Thyroid gland (tissue), 4 donors: Measurements from ENCODE around the gene RYR3. TPM values are rescaled to one million over a fixed set of nuclear protein-coding genes. Genes with fewer than 3 reads are reported as not detected.

ENCODE experiments used
- DNase-seq, 2 donors: peaks; one replicate each; pipeline ENCODE4 v3.0.0-alpha.2; 2019
- H3K27ac ChIP-seq, 3 donors: fragments of 200-600 bp; sonication (generic); 1 replicate in 2 of 3; 2 replicates in 1 of 3; pipeline ENCODE4 v1.5.1; 2016 to 2019; ENCODE audit warnings: mild to moderate bottlenecking in 1 of 3, moderate library complexity in 1 of 3
- H3K27me3 ChIP-seq: fragments of 200-600 bp; sonication (generic); one replicate; pipeline ENCODE4 v1.5.1; 2019
- H3K36me3 ChIP-seq, 2 donors: fragments of 200-600 bp; sonication (generic); one replicate each; pipeline ENCODE4 v1.5.1; 2016 to 2019
- H3K4me1 ChIP-seq, 2 donors: fragments of 200-600 bp; sonication (generic); one replicate each; pipeline ENCODE4 v1.5.1; 2017 to 2019
- H3K4me3 ChIP-seq, 3 donors: fragments of 200-600 bp; sonication (generic); replicated peaks in 1 of 3; 1 replicate in 2 of 3; 2 replicates in 1 of 3; pipeline ENCODE4 v1.5.1; 2016; ENCODE audit warnings: mild to moderate bottlenecking in 1 of 3
- H3K9me3 ChIP-seq: fragments of 200-600 bp; sonication (generic); one replicate; pipeline ENCODE4 v1.5.1; 2017
- CTCF ChIP-seq, 6 experiments: fragments of 200-600 bp in 3 of 6; fragments of 450-650 bp in 3 of 6; sonication (generic) in 3 of 6; IDR thresholded peaks; one replicate each; pipeline ENCODE4 v1.5.1; 2016 to 2019; ENCODE audit warnings: antibody characterized with exemption in 6 of 6, mild to moderate bottlenecking in 2 of 6, inconsistent platforms in 1 of 6, moderate library complexity in 1 of 6
- POLR2A ChIP-seq, 2 donors: fragments of 450-650 bp; IDR thresholded peaks; one replicate each; pipeline ENCODE4 v1.6.1; 2017; ENCODE audit warnings: antibody characterized with exemption in 2 of 2, mild to moderate bottlenecking in 2 of 2, moderate library complexity in 1 of 2
- WGBS, 2 donors: methylation state at CpG; one replicate each; pipeline ENCODE4 v1.1.5; 2017; 5-methylcytosine and 5-hydroxymethylcytosine counted together
- intact Hi-C: fragments of 100-400 bp; cut with DNase I; formaldehyde crosslinking; loops from one replicate; pipeline ENCODE4 v1.15.1; 2023
- total RNA-seq, 4 donors: library from RNA; depleted of rRNA; stranded (reverse); fragments of >200 nt; gene quantifications; one replicate each; pipeline ENCODE4 v1.2.3, GENCODE V29; 2016

The RYR3 gene
- total RNA-seq, 4 donors from 2014 or later: 0.27 to 4.2 (median 0.34) TPM

- Histone ChIP-seq H3K27ac (no peak overlapping the region), H3K4me3 (no peak overlapping the region), H3K36me3 (no peaks in the 10 kb centered on the region), H3K27me3 (no peaks in the 10 kb centered on the region), H3K4me1 (no peaks in the 10 kb centered on the region), H3K9me3 (no peaks in the 10 kb centered on the region)
- TF ChIP-seq POLR2A (IDR thresholded peaks at IDR 0.05): no peak
- no peak for TF ChIP-seq CTCF (IDR thresholded peaks at IDR 0.05)
- intact Hi-C loops: no loop called here
- DNase-seq: no peak
- 91 to 92% methylated on average over 6 of the region's 6 CpGs for WGBS, 2 donors
These were observed 536.1 kb downstream of the RYR3 start for GRCh38 chr15:33846862-33847261.

- Histone ChIP-seq H3K27ac (no peak overlapping the region), H3K27me3 (no peaks in the 10 kb centered on the region), H3K4me3 (no peak overlapping the region), H3K9me3 (no peaks in the 10 kb centered on the region), H3K36me3 (no peaks in the 10 kb centered on the region), H3K4me1 (no peaks in the 10 kb centered on the region)
- DNase-seq: no peak
- TF ChIP-seq CTCF (IDR thresholded peaks at IDR 0.05) (no peak), POLR2A (IDR thresholded peaks at IDR 0.05) (no peak)
- intact Hi-C loops: no loop called here
- 76 to 78% methylated on average over 3 of the region's 3 CpGs for WGBS, 2 donors
These were observed 537.2 kb downstream of the RYR3 start for GRCh38 chr15:33848011-33848410.

- intact Hi-C loops: no loop called here
- Histone ChIP-seq H3K27ac (no peak overlapping the region), H3K36me3 (no peaks in the 10 kb centered on the region), H3K27me3 (no peaks in the 10 kb centered on the region), H3K4me3 (no peak overlapping the region), H3K9me3 (no peaks in the 10 kb centered on the region), H3K4me1 (no peaks in the 10 kb centered on the region)
- TF ChIP-seq CTCF (IDR thresholded peaks at IDR 0.05) (no peak), POLR2A (IDR thresholded peaks at IDR 0.05) (no peak)
- DNase-seq: no peak
- 85 to 92% methylated on average over 1 of the region's 1 CpG for WGBS, 2 donors
These were observed 540.3 kb downstream of the RYR3 start for GRCh38 chr15:33851079-33851478.

GRCh38 chr15:33852094-33852493, 541.3 kb downstream of the RYR3 start:
- no peaks in the 10 kb centered on the region for H3K9me3 ChIP-seq
- no peak overlapping the region for H3K4me3 ChIP-seq
- no peak for DNase-seq
- H3K4me1 ChIP-seq: no peaks in the 10 kb centered on the region
- TF ChIP-seq CTCF (IDR thresholded peaks at IDR 0.05): no peak
- TF ChIP-seq POLR2A (IDR thresholded peaks at IDR 0.05): no peak
- 92 to 100% methylated on average over 1 of the region's 1 CpG for WGBS, 2 donors
- no peaks in the 10 kb centered on the region for H3K27me3 ChIP-seq
- H3K27ac ChIP-seq: no peak overlapping the region
- no peaks in the 10 kb centered on the region for H3K36me3 ChIP-seq
- intact Hi-C loops: no loop called here

DNA sequence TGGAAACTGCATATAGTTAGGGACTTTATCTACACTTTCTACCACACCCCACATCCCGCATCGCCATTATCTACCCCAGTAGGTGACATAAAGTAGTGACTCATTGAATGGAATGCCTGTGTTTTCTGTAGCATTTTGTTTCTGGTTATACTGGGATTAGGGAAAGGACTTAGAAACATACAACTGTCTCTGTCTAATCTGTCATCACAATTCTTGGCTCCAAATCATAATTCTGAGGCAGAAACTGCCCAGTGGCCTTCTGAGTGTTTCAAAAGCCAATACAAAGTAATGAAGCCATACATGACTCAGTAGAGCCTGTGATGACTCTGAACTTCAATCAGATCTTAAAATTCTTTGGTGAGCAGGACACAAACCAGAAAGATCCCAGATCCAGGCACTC, 541.8 kb downstream of the RYR3 start:
- TF ChIP-seq POLR2A (IDR thresholded peaks at IDR 0.05): no peak
- TF ChIP-seq CTCF (IDR thresholded peaks at IDR 0.05): no peak
- intact Hi-C loops: no loop called here
- H3K27ac ChIP-seq: no peak overlapping the region
- H3K27me3 ChIP-seq: no peaks in the 10 kb centered on the region
- no peaks in the 10 kb centered on the region for H3K4me1 ChIP-seq
- H3K36me3 ChIP-seq: no peaks in the 10 kb centered on the region
- no peaks in the 10 kb centered on the region for H3K9me3 ChIP-seq
- H3K4me3 ChIP-seq: no peak overlapping the region
- no peak for DNase-seq
- 89 to 98% methylated on average over 2 of the region's 2 CpGs for WGBS, 2 donors
